Neuron (in vitro differentiated cells): Measurements from ENCODE around the gene IAPP.
"Not testable (repeated sequence)": the region's sequence is repeated elsewhere in the genome, so short reads cannot be mapped to it uniquely, and the experiment has no call there.

Experiments used
- H2AFZ ChIP-seq: one replicate; pipeline ENCODE4 v1.6.1; 2013; ENCODE audit warnings: low read depth, mild to moderate bottlenecking, inconsistent platforms, low read length, moderate library complexity
- H3K27me3 ChIP-seq: one replicate; pipeline ENCODE4 v1.6.1; 2013; ENCODE audit warnings: low read length; ENCODE audit not compliant: insufficient read depth
- H3K36me3 ChIP-seq: one replicate; pipeline ENCODE4 v1.6.1; 2013; ENCODE audit warnings: low read length; ENCODE audit not compliant: insufficient read depth
- H3K4me1 ChIP-seq: one replicate; pipeline ENCODE4 v1.6.1; 2013; ENCODE audit warnings: low read length; ENCODE audit not compliant: insufficient read depth
- H3K4me3 ChIP-seq: 2 replicates; pipeline ENCODE4 v1.5.1; 2013; ENCODE audit warnings: mild to moderate bottlenecking, low read length, moderate library complexity
- H3K9me3 ChIP-seq: one replicate; pipeline ENCODE4 v1.6.1; 2013; ENCODE audit warnings: low read length

Gene IAPP

DNA sequence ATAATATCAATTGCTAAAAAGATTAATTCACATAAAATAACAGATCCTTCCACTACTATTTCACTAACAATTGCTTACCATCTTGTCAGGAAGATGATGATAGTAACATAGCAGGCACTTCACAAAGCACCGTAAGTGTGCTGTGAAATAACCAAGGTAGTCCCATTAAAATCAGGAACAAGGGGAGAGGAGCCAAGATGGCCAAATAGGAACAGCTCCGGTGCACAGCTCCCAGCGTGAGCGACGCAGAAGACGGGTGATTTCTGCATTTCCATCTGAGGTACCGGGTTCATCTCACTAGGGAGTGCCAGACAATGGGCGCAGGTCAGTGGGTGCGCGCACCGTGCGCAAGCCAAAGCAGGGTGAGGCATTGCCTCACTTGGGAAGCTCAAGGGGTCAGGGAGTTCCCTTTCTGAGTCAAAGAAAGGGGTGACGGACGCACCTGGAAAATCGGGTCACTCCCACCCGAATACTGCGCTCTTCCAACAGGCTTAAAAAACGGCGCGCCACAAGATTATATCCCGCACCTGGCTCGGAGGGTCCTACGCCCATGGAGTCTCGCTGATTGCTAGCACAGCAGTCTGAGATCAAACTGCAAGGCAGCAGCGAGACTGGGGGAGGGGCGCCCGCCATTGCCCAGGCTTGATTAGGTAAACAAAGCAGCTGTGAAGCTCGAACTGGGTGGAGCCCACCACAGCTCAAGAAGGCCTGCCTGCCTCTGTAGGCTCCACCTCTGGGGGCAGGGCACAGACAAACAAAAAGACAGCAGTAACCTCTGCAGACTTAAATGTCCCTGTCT lies 22.3 kb downstream of the IAPP start:
- H3K9me3 ChIP-seq, H3K36me3 ChIP-seq, H3K4me1 ChIP-seq, H2AFZ ChIP-seq, H3K27me3 ChIP-seq, H3K4me3 ChIP-seq: not testable (repeated sequence)

DNA sequence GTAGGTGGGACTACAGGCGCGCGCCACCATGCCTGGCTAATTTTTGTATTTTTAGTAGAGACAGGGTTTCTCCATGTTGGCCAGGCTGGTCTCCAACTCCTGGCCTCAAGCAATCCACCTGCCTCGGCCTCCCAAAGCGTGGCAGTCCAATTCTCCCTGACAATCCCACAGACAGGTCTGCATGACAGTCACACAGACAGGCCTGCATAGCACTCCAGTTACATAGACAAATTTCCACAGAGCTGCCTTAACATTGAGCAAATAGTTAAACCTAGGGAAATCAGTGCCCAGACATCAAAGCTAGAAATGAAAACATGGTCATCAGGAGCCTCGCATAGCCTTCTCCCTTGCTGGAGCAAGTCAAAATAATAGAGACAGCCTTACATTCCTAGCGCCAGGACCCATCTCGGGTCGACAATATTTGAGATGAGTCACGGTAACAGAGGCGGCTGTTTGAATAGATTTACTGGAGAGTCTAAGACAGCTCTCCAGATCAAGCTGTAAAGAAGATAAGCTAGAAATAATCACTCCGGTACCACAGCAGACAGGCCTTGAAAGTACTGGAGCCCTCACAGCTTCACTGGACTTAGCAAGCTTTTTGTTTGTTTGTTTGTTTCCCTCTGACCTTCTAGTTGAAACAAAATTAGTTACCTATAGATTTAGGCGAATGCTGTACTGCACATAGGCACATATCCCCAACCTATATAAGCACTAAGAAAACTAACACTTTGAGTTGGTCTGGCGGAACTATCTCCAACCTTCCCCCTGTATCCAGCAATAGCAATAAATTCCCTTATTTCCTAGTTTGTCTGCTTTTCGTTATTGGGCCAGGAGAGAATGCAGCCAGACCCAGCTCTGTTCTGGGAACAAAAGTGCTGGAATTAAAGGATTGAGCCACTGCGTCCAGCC lies 40.9 kb downstream of the IAPP start:
- Histone ChIP-seq H3K9me3 (no peaks in the 10 kb centered on the region), H3K36me3 (no peaks in the 10 kb centered on the region), H3K27me3 (peaks cover 2% of the 10 kb centered on the region), H3K4me3 (no peak overlapping the region), H2AFZ (no peak overlapping the region), H3K4me1 (peaks cover 15% of the 10 kb centered on the region)

DNA sequence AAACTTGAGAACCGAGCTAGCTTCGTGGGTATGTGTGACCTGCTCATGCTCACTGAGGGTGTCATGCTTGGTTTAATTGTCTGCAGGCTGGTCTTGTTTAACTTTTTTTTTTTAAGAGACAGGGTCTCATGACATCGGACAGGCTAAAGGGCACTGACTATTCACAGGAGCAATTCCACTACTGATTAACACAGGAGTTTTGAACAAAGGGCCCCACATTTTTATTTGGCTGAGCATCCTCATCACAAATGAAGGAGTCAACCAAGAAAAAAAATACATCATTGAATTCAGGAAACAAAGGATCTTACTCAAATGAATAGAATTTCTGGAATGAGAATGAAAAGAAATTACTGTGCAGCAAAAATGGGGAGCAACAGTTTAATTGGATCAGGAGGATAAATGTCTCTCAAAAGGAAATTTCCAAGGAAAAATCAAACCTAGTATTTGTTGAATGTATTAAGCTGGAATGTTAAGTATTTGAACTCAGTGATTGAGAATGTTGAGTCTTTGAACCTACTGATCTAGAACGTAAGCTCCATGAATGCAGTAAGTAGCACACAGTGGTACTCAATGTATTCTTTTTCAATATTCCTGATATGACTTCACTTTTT lies 43.9 kb downstream of the IAPP start:
- H3K27me3 ChIP-seq, result no peaks in the 10 kb centered on the region
- H3K9me3 ChIP-seq, result no peaks in the 10 kb centered on the region
- peaks cover 15% of the 10 kb centered on the region for H3K4me1 ChIP-seq
- H3K36me3 ChIP-seq, result no peaks in the 10 kb centered on the region
- H2AFZ ChIP-seq, result peak overlapping the region; percentile 32
- no peak overlapping the region for H3K4me3 ChIP-seq

DNA sequence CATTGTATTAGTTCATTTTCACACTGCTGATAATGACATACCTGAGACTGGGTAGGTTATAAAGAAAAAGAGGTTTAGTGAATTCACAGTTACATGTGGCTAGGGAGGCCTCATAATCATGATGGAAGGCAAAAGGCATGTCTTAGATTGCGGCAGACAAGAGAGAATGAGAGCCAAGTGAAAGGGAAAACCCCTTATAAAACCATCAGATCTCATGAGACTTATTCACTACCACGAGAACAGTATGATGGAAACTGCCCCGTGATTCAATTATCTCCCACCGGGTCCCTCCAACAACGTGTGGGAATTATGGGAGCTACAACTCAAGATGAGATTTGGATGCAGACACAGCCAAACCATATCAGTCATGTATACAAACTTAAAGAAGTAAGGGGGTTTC lies 45.7 kb downstream of the IAPP start:
- H3K36me3 ChIP-seq, H3K27me3 ChIP-seq, H3K9me3 ChIP-seq: not testable (repeated sequence)

DNA sequence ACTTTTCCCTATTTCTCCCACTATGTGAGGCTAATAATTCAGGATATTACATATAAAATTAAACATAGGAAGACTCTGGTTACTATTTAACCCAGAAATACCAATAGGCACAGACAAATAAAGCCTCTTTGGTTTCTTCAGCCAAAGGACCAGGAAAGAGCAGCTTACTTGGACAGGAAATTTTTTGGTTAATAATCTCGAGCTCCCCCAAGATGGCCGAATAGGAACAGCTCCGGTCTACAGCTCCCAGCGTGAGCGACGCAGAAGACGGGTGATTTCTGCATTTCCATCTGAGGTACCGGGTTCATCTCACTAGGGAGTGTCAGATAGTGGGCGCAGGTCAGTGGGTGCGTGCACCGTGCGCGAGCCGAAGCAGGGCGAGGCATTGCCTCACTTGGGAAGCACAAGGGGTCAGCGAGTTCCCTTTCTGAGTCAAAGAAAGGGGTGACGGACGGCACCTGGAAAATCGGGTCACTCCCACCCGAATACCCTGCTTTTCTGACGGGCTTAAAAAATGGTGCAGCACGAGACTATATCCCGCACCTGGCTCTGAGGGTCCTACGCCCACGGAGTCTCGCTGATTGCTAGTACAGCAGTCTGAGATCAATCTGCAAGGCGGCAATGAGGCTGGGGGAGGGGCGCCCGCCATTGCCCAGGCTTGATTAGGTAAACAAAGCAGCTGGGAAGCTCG lies 46.5 kb downstream of the IAPP start:
- H3K27me3 ChIP-seq, H3K4me3 ChIP-seq, H3K36me3 ChIP-seq, H2AFZ ChIP-seq, H3K9me3 ChIP-seq: not testable (repeated sequence)
- peaks cover 15% of the 10 kb centered on the region for H3K4me1 ChIP-seq

More for the DNA sequence above, 45.7 kb downstream of the IAPP start:
- H3K4me3 ChIP-seq, H2AFZ ChIP-seq: not testable (repeated sequence)
- H3K4me1 ChIP-seq, result peaks cover 15% of the 10 kb centered on the region

DNA sequence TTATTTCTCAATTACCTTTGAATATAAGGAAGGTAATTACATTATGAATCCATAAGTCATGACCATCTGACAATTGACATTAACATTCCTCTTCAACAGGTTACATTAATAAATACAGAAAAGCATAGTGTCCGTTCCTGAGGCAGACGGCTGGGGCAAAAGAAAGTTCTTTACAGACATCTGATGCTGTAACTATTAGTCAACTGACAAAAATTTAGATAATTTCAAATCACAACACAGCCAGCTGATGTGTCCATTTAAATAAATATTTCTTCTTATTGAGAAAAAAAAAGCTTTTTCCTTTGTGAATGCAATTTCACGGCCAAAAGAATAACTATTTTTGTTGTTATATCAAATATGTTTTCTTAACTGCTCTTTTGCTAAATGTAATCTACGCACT lies 55.5 kb downstream of the IAPP start:
- Histone ChIP-seq H3K4me1 (no peaks in the 10 kb centered on the region), H3K36me3 (no peaks in the 10 kb centered on the region), H3K9me3 (no peaks in the 10 kb centered on the region), H2AFZ (no peak overlapping the region), H3K27me3 (no peaks in the 10 kb centered on the region), H3K4me3 (no peak overlapping the region)
